Neural progenitor cell (in vitro differentiated cells): Measurements from ENCODE around the gene KRTAP6-1. TPM values are rescaled to one million over a fixed set of nuclear protein-coding genes. Genes with fewer than 3 reads are reported as not detected.

Experiments used
- DNase-seq: peaks from one replicate; pipeline ENCODE4 v3.0.0-alpha.2; 2016; ENCODE audit warnings: low spot score
- H2AFZ ChIP-seq: fragments of 200-600 bp; sonication (generic); replicated peaks from 2 replicates; pipeline ENCODE4 v1.6.1; 2016; ENCODE audit warnings: antibody characterized with exemption
- H3F3A ChIP-seq: fragments of 200-600 bp; sonication (generic); 2 replicates; pipeline ENCODE4 v1.6.1; 2016; ENCODE audit warnings: antibody characterized with exemption, low read depth
- H3K27ac ChIP-seq: fragments of 200-600 bp; sonication (generic); 2 replicates; pipeline ENCODE4 v1.5.1; 2016; ENCODE audit warnings: mild to moderate bottlenecking
- H3K27me3 ChIP-seq: fragments of 200-600 bp; sonication (generic); 2 replicates; pipeline ENCODE4 v1.6.1; 2016; ENCODE audit warnings: mild to moderate bottlenecking, moderate library complexity
- H3K36me3 ChIP-seq: fragments of 200-600 bp; sonication (generic); 2 replicates; pipeline ENCODE4 v1.5.1; 2016
- H3K4me1 ChIP-seq: fragments of 200-600 bp; sonication (generic); 2 replicates; pipeline ENCODE4 v1.6.1; 2016; ENCODE audit warnings: mixed run types
- H3K4me2 ChIP-seq: fragments of 200-600 bp; sonication (generic); 2 replicates; pipeline ENCODE4 v1.6.1; 2016
- H3K4me3 ChIP-seq: fragments of 200-600 bp; sonication (generic); 2 replicates; pipeline ENCODE4 v1.5.1; 2016
- H3K79me2 ChIP-seq: fragments of 200-600 bp; sonication (generic); 2 replicates; pipeline ENCODE4 v1.6.1; 2016; ENCODE audit warnings: low read depth
- H3K9ac ChIP-seq: fragments of 200-600 bp; sonication (generic); 2 replicates; pipeline ENCODE4 v1.6.1; 2016
- H3K9me3 ChIP-seq: fragments of 200-600 bp; sonication (generic); 2 replicates; pipeline ENCODE4 v1.5.1; 2016; ENCODE audit warnings: low read depth
- H4K20me1 ChIP-seq: fragments of 200-600 bp; sonication (generic); 2 replicates; pipeline ENCODE4 v1.6.1; 2016; ENCODE audit warnings: low read depth
- H3K27ac Mint-ChIP-seq: 3 replicates; pipeline ENCODE4 v1.8.0; 2021; ENCODE audit warnings: mixed read lengths
- H3K27me3 Mint-ChIP-seq: 2 replicates; pipeline ENCODE4 v1.8.0; 2022; ENCODE audit warnings: low read depth, mild to moderate bottlenecking, inconsistent platforms, moderate library complexity, mixed read lengths; ENCODE audit not compliant: insufficient read depth
- H3K36me3 Mint-ChIP-seq: 3 replicates; pipeline ENCODE4 v1.8.0; 2021; ENCODE audit warnings: mixed read lengths
- H3K4me1 Mint-ChIP-seq: 3 replicates; pipeline ENCODE4 v1.8.0; 2021; ENCODE audit warnings: mixed read lengths
- H3K4me3 Mint-ChIP-seq: 3 replicates; pipeline ENCODE4 v1.8.0; 2021; ENCODE audit warnings: mild to moderate bottlenecking, moderate library complexity, mixed read lengths
- H3K9me3 Mint-ChIP-seq: 3 replicates; pipeline ENCODE4 v1.8.0; 2020; ENCODE audit warnings: mixed read lengths
- CTCF ChIP-seq: fragments of 200-600 bp; sonication (generic); IDR thresholded peaks from 2 replicates; pipeline ENCODE4 v1.5.1; 2017; ENCODE audit warnings: antibody characterized with exemption, mild to moderate bottlenecking
- EZH2 ChIP-seq: fragments of 200-600 bp; sonication (generic); IDR thresholded peaks from 2 replicates; pipeline ENCODE4 v1.6.1; 2017; ENCODE audit warnings: antibody characterized with exemption, mild to moderate bottlenecking, moderate library complexity
- EZH2phosphoT487 ChIP-seq: fragments of 200-600 bp; sonication (generic); IDR thresholded peaks from 2 replicates; pipeline ENCODE4 v1.6.1; 2017; ENCODE audit warnings: antibody characterized with exemption
- total RNA-seq: library from RNA; depleted of rRNA; stranded (reverse); fragments of >200 nt; gene quantifications from 2 replicates; pipeline ENCODE4 v1.2.3, GENCODE V29; 2015; ENCODE audit warnings: low replicate concordance

The KRTAP6-1 gene
- total RNA-seq, 1 donor from 2014 or later, result not detected

- H3K4me1 ChIP-seq, result peaks cover 14% of the 10 kb centered on the region
- peaks cover 4% of the 10 kb centered on the region for H3K36me3 ChIP-seq
- no peak overlapping the region for H2AFZ ChIP-seq
- H3K9me3 ChIP-seq, result peaks cover 11% of the 10 kb centered on the region
- H3K4me2 ChIP-seq, result no peak overlapping the region
- Mint-ChIP-seq H3K36me3 (no peaks in the 10 kb centered on the region), H3K27ac (no peak overlapping the region), H3K4me1 (peaks cover 8% of the 10 kb centered on the region), H3K27me3 (no peaks in the 10 kb centered on the region), H3K4me3 (no peak overlapping the region), H3K9me3 (no peaks in the 10 kb centered on the region)
- no peaks in the 10 kb centered on the region for H3K79me2 ChIP-seq
- H3F3A ChIP-seq, result no peaks in the 10 kb centered on the region
- H4K20me1 ChIP-seq, result no peaks in the 10 kb centered on the region
- TF ChIP-seq CTCF (no peak), EZH2phosphoT487 (no peak), EZH2 (no peak)
- H3K9ac ChIP-seq, result no peak overlapping the region
- H3K27me3 ChIP-seq, result no peaks in the 10 kb centered on the region
- peak; percentile 10 for DNase-seq
- no peak overlapping the region for H3K4me3 ChIP-seq
- no peak overlapping the region for H3K27ac ChIP-seq
Measured at GRCh38 chr21:30582870-30583269, 30.9 kb downstream of the KRTAP6-1 start.

- Mint-ChIP-seq H3K4me3 (no peak overlapping the region), H3K9me3 (no peaks in the 10 kb centered on the region), H3K27me3 (no peaks in the 10 kb centered on the region), H3K4me1 (peaks cover 8% of the 10 kb centered on the region), H3K36me3 (no peaks in the 10 kb centered on the region), H3K27ac (no peak overlapping the region)
- H3K9ac ChIP-seq, result no peak overlapping the region
- H3K4me1 ChIP-seq, result peaks cover 14% of the 10 kb centered on the region
- TF ChIP-seq CTCF (no peak), EZH2phosphoT487 (no peak), EZH2 (no peak)
- H4K20me1 ChIP-seq, result no peaks in the 10 kb centered on the region
- no peak for DNase-seq
- H3K27ac ChIP-seq, result no peak overlapping the region
- no peak overlapping the region for H3K4me3 ChIP-seq
- no peaks in the 10 kb centered on the region for H3K79me2 ChIP-seq
- H3F3A ChIP-seq, result no peaks in the 10 kb centered on the region
- no peak overlapping the region for H2AFZ ChIP-seq
- H3K9me3 ChIP-seq, result peaks cover 7% of the 10 kb centered on the region
- no peaks in the 10 kb centered on the region for H3K27me3 ChIP-seq
- H3K36me3 ChIP-seq, result no peaks in the 10 kb centered on the region
- no peak overlapping the region for H3K4me2 ChIP-seq
Measured at GRCh38 chr21:30580132-30580531, 33.6 kb downstream of the KRTAP6-1 start.

GRCh38 chr21:30579346-30579745 lies 34.4 kb downstream of the KRTAP6-1 start:
- Histone ChIP-seq H3K36me3 (no peaks in the 10 kb centered on the region), H3K27me3 (no peaks in the 10 kb centered on the region), H3K9ac (no peak overlapping the region), H3K4me1 (peaks cover 14% of the 10 kb centered on the region), H3K4me3 (no peak overlapping the region), H2AFZ (no peak overlapping the region), H3K9me3 (peaks cover 7% of the 10 kb centered on the region), H3K27ac (peak overlapping the region; percentile 76), H3K4me2 (no peak overlapping the region), H3K79me2 (no peaks in the 10 kb centered on the region), H3F3A (no peaks in the 10 kb centered on the region), H4K20me1 (no peaks in the 10 kb centered on the region)
- H3K4me3 Mint-ChIP-seq, result no peak overlapping the region
- no peak for TF ChIP-seq CTCF
- no peak for TF ChIP-seq EZH2
- TF ChIP-seq EZH2phosphoT487, result no peak
- no peak overlapping the region for H3K27ac Mint-ChIP-seq
- DNase-seq, result peak; percentile 33
- H3K9me3 Mint-ChIP-seq, result no peaks in the 10 kb centered on the region
- H3K27me3 Mint-ChIP-seq, result no peaks in the 10 kb centered on the region
- no peaks in the 10 kb centered on the region for H3K36me3 Mint-ChIP-seq
- H3K4me1 Mint-ChIP-seq, result peaks cover 8% of the 10 kb centered on the region
